Endothelial cell of umbilical vein (primary cell): ENCODE results near the gene KLRF1.

Source experiments
- CTCF ChIP-seq, 2 donors: IDR thresholded peaks; 1 replicate in 1 of 2; 2 replicates in 1 of 2; pipeline ENCODE4 v1.5.1; 2011; ENCODE audit warnings: low read length in 2 of 2, mild to moderate bottlenecking in 2 of 2, moderate library complexity in 2 of 2, control low read depth in 1 of 2, inconsistent platforms in 1 of 2, low read depth in 1 of 2; ENCODE audit not compliant: insufficient read depth in 1 of 2; ENCODE audit errors: extremely low read depth in 1 of 2
- EZH2 ChIP-seq: IDR thresholded peaks from 2 replicates; pipeline ENCODE4 v1.6.1; 2012; ENCODE audit warnings: borderline replicate concordance, low read depth, mild to moderate bottlenecking, moderate library complexity, low read length, inconsistent platforms; ENCODE audit not compliant: severe bottlenecking
- GATA2 ChIP-seq: IDR thresholded peaks from 2 replicates; pipeline ENCODE4 v1.7.0; 2011; ENCODE audit warnings: low read depth, mild to moderate bottlenecking, moderate library complexity, mixed read lengths, low read length; ENCODE audit not compliant: insufficient read length, insufficient read depth
- JUN ChIP-seq: IDR thresholded peaks from 2 replicates; pipeline ENCODE4 v1.6.1; 2011; ENCODE audit warnings: borderline replicate concordance, low read depth; ENCODE audit not compliant: insufficient read length, insufficient read depth
- MAX ChIP-seq: IDR thresholded peaks from 2 replicates; pipeline ENCODE4 v1.6.1; 2011; ENCODE audit not compliant: insufficient read depth, insufficient read length
- POLR2A ChIP-seq: IDR thresholded peaks from 2 replicates; pipeline ENCODE4 v1.6.1; 2012; ENCODE audit warnings: low read depth, mild to moderate bottlenecking, control low read depth, low read length
- POLR2AphosphoS5 ChIP-seq: IDR thresholded peaks from 2 replicates; pipeline ENCODE4 v1.6.1; 2012; ENCODE audit warnings: low read depth, mild to moderate bottlenecking, control low read depth, low read length, moderate library complexity; ENCODE audit not compliant: insufficient read depth

GRCh38 chr12:9820281-9820930, 6.9 kb upstream of the KLRF1 start:
- no peak for TF ChIP-seq EZH2
- TF ChIP-seq CTCF (IDR thresholded peaks at IDR 0.05; ENCODE audit: extremely low read depth in 1 of 2, insufficient read depth in 1 of 2, low read depth in 1 of 2, low read length in 2 of 2), result no peak
- TF ChIP-seq POLR2AphosphoS5, result no peak
- no peak for TF ChIP-seq GATA2
- no peak for TF ChIP-seq MAX
- TF ChIP-seq POLR2A, result no peak
- TF ChIP-seq JUN, result no peak
